HepG2 (cell line): ENCODE results near the gene FBXO48. TPM values are rescaled to one million over a fixed set of nuclear protein-coding genes. Genes with fewer than 3 reads are reported as not detected.

Experiments
- ARID2 ChIP-seq: sonication (generic); formaldehyde crosslinking; IDR thresholded peaks from 2 replicates; pipeline ENCODE4 v1.8.1; 2022; ENCODE audit warnings: mild to moderate bottlenecking, missing genetic modification reagents, borderline replicate concordance
- CAMTA2 ChIP-seq: sonication (generic); formaldehyde crosslinking; IDR thresholded peaks from 2 replicates; pipeline ENCODE4 v1.4.0; 2020; ENCODE audit warnings: mild to moderate bottlenecking, missing genetic modification reagents, borderline replicate concordance
- DNMT3B ChIP-seq: conservative IDR thresholded peaks from 2 replicates; pipeline ENCODE4 v1.6.1; 2016; ENCODE audit warnings: missing biosample characterization, control low read depth
- ERF ChIP-seq: IDR thresholded peaks from 2 replicates; pipeline ENCODE4 v1.6.1; 2018; ENCODE audit warnings: missing biosample characterization, missing genetic modification reagents
- ETV6 ChIP-seq: sonication (generic); formaldehyde crosslinking; conservative IDR thresholded peaks from 2 replicates; pipeline ENCODE4 v1.4.0; 2020; ENCODE audit warnings: missing genetic modification reagents
- GMEB2 ChIP-seq: IDR thresholded peaks from 2 replicates; pipeline ENCODE4 v1.6.1; 2016; ENCODE audit warnings: missing biosample characterization, missing genetic modification reagents, low read depth
- KLF13 ChIP-seq: sonication (generic); formaldehyde crosslinking; IDR thresholded peaks from 2 replicates; pipeline ENCODE4 v1.4.0; 2020; ENCODE audit warnings: mild to moderate bottlenecking, missing genetic modification reagents
- MAZ ChIP-seq, 2 experiments: sonication (generic) in 1 of 2; formaldehyde crosslinking in 1 of 2; IDR thresholded peaks; 2 replicates each; pipeline versions ENCODE4 v1.5.0 to v1.6.1; 2012 to 2020; ENCODE audit warnings: low read depth in 2 of 2, mild to moderate bottlenecking in 2 of 2, borderline replicate concordance in 1 of 2, improper control_type of control experiment in 1 of 2, low read length in 1 of 2, missing genetic modification reagents in 1 of 2, moderate library complexity in 1 of 2
- MBD4 ChIP-seq: IDR thresholded peaks from 2 replicates; pipeline ENCODE4 v1.6.1; 2012; ENCODE audit warnings: low read length, inconsistent platforms, borderline replicate concordance
- NFE2 ChIP-seq: sonication (generic); formaldehyde crosslinking; IDR thresholded peaks from 2 replicates; pipeline ENCODE4 v1.4.0; 2020; ENCODE audit warnings: missing genetic modification reagents
- PCBP2 ChIP-seq: fragments of 200-400 bp; formaldehyde crosslinking; optimal IDR thresholded peaks from 2 replicates; pipeline ENCODE3; 2018; ENCODE audit warnings: low read length, low read depth; ENCODE audit not compliant: poor library complexity, severe bottlenecking
- RBAK ChIP-seq: sonication (generic); formaldehyde crosslinking; IDR thresholded peaks from 2 replicates; pipeline ENCODE4 v1.5.1; 2020; ENCODE audit warnings: mild to moderate bottlenecking, missing genetic modification reagents
- SATB2 ChIP-seq: sonication (generic); formaldehyde crosslinking; IDR thresholded peaks from 2 replicates; pipeline ENCODE4 v1.5.0; 2020; ENCODE audit warnings: missing genetic modification reagents
- TAF15 ChIP-seq: fragments of 200-400 bp; formaldehyde crosslinking; IDR thresholded peaks from one replicate; pipeline ENCODE4 v1.6.1; 2018; ENCODE audit warnings: mild to moderate bottlenecking, low read depth, low read length; ENCODE audit not compliant: poor library complexity, severe bottlenecking
- U2AF1 ChIP-seq: fragments of 200-400 bp; formaldehyde crosslinking; optimal IDR thresholded peaks from 2 replicates; pipeline ENCODE3; 2017; ENCODE audit warnings: mild to moderate bottlenecking, low read depth, low read length
- ZFP82 ChIP-seq: sonication (generic); formaldehyde crosslinking; IDR thresholded peaks from 2 replicates; pipeline ENCODE4 v1.5.1; 2020; ENCODE audit warnings: mild to moderate bottlenecking, missing genetic modification reagents, borderline replicate concordance
- ZNF18 ChIP-seq: sonication (generic); formaldehyde crosslinking; IDR thresholded peaks from 2 replicates; pipeline ENCODE4 v1.8.0; 2022; ENCODE audit warnings: mild to moderate bottlenecking, missing genetic modification reagents; ENCODE audit not compliant: insufficient replicate concordance
- ZNF232 ChIP-seq: sonication (generic); formaldehyde crosslinking; IDR thresholded peaks from 2 replicates; pipeline ENCODE4 v1.4.0; 2020; ENCODE audit warnings: missing genetic modification reagents, borderline replicate concordance
- ZNF335 ChIP-seq: sonication (generic); formaldehyde crosslinking; IDR thresholded peaks from 2 replicates; pipeline ENCODE4 v1.4.0; 2020; ENCODE audit warnings: missing genetic modification reagents
- ZNF441 ChIP-seq: sonication (generic); formaldehyde crosslinking; IDR thresholded peaks from 2 replicates; pipeline ENCODE4 v1.7.0; 2021; ENCODE audit warnings: missing genetic modification reagents, borderline replicate concordance
- ZNF570 ChIP-seq: sonication (generic); formaldehyde crosslinking; IDR thresholded peaks from 2 replicates; pipeline ENCODE4 v1.4.0; 2020; ENCODE audit warnings: mild to moderate bottlenecking, missing genetic modification reagents, borderline replicate concordance
- ZNF674 ChIP-seq: sonication (generic); formaldehyde crosslinking; IDR thresholded peaks from 2 replicates; pipeline ENCODE4 v1.5.0; 2020; ENCODE audit warnings: low read depth, mild to moderate bottlenecking, missing genetic modification reagents
- ZNF713 ChIP-seq: sonication (generic); formaldehyde crosslinking; IDR thresholded peaks from 2 replicates; pipeline ENCODE4 v1.4.0; 2020; ENCODE audit warnings: mild to moderate bottlenecking, missing genetic modification reagents
- ZNF780A ChIP-seq: sonication (generic); formaldehyde crosslinking; IDR thresholded peaks from 2 replicates; pipeline ENCODE4 v1.8.0; 2022; ENCODE audit warnings: mild to moderate bottlenecking, missing genetic modification reagents, moderate library complexity
- ZSCAN29 ChIP-seq: sonication (generic); formaldehyde crosslinking; conservative IDR thresholded peaks from 2 replicates; pipeline ENCODE4 v1.4.0; 2020; ENCODE audit warnings: mild to moderate bottlenecking, missing genetic modification reagents
- polyA plus RNA-seq, 8 experiments: library from polyadenylated mRNA; depleted of rRNA in 3 of 8; stranded (reverse) in 7 of 8; unstranded in 1 of 8; fragments of >200 nt; fragmentation: Illumina TruSeq in 4 of 8; extraction: Trizol in 4 of 8; gene quantifications; 2 replicates each; pipeline versions ENCODE4 v1.2.1 to v1.2.3, GENCODE V29; 2011 to 2016; ENCODE audit warnings: low read depth in 4 of 8, missing spikeins in 1 of 8, mixed read lengths in 1 of 8; ENCODE audit not compliant: insufficient read depth in 1 of 8
- total RNA-seq, 5 experiments: library from RNA; depleted of rRNA; stranded (reverse); fragments of >200 nt; fragmentation: Illumina TruSeq; extraction: Trizol; gene quantifications; 2 replicates each; pipeline ENCODE4 v1.2.3, GENCODE V29; 2016; ENCODE audit warnings: low read depth in 1 of 5

FBXO48 gene
- total and polyA plus RNA-seq, 2 of the 13 experiments (the other 11 are each of a cell fraction or from before 2014, with no cell fraction given): 0.42 to 1.1 TPM

- TF ChIP-seq ZSCAN29 (CRISPR knock-in tag) (peak; percentile 98), ZNF335 (CRISPR knock-in tag) (peak; percentile 93), ZNF570 (no peak), NFE2 (CRISPR knock-in tag) (no peak), PCBP2 (no peak), ZNF674 (CRISPR knock-in tag) (no peak; the same call in 1 of the 2 replicates), ZFP82 (CRISPR knock-in tag) (peak; percentile 94; the same call in 1 of the 2 replicates), TAF15 (no peak), ERF (CRISPR knock-in tag) (peak; percentile 75; the same call in 1 of the 2 replicates), RBAK (CRISPR knock-in tag) (no peak), CAMTA2 (CRISPR knock-in tag) (peak; percentile 89; the same call in 1 of the 2 replicates), ZNF713 (CRISPR knock-in tag) (no peak), ETV6 (CRISPR knock-in tag) (0 out of 2 replicates have a peak, but pooled peaks have one; percentile 37), GMEB2 (CRISPR knock-in tag) (no peak), U2AF1 (peak; percentile 26), MBD4 (no peak), DNMT3B (CRISPR knock-in tag) (peak; percentile 67), KLF13 (peak; percentile 93), ZNF441 (CRISPR knock-in tag) (peak; percentile 40; the same call in 1 of the 2 replicates), SATB2 (CRISPR knock-in tag) (peak; percentile 68; the same call in 1 of the 2 replicates), ZNF232 (CRISPR knock-in tag) (peak; percentile 85; the same call in 1 of the 2 replicates), ZNF780A (CRISPR knock-in tag) (no peak), MAZ (IDR thresholded peaks at IDR 0.05; ENCODE audit: borderline replicate concordance, low read depth, low read length) (peak; percentile 99), MAZ (CRISPR knock-in tag; IDR thresholded peaks at IDR 0.05; ENCODE audit: low read depth) (peak; percentile 77), ARID2 (CRISPR knock-in tag) (no peak), ZNF18 (CRISPR knock-in tag) (no peak)
These were observed at the start of gene FBXO48, which contains the start of gene APLF (continued) for GRCh38 chr2:68467077-68467960.
